DOHH2 (cell line): Measurements from ENCODE around the gene ARID1B.
A peak's percentile ranks its signal among the peaks of the same experiment; 100 is the strongest.

ENCODE experiments used
- H3F3A ChIP-seq: fragments of 200-600 bp; sonication (generic), shearing (Covaris generic); 2 replicates; pipeline ENCODE4 v1.6.0; 2016; ENCODE audit warnings: antibody characterized with exemption, mild to moderate bottlenecking; ENCODE audit not compliant: control insufficient read depth, insufficient read depth
- H3K27ac ChIP-seq: fragments of 200-600 bp; sonication (generic); 2 replicates; pipeline ENCODE4 v1.5.1; 2014; ENCODE audit warnings: low read depth, mild to moderate bottlenecking, low read length, moderate library complexity
- H3K27me3 ChIP-seq: fragments of 200-600 bp; sonication (generic); 2 replicates; pipeline ENCODE4 v1.6.1; 2014; ENCODE audit warnings: mild to moderate bottlenecking, low read length, mixed read lengths; ENCODE audit not compliant: control insufficient read depth
- H3K36me3 ChIP-seq: fragments of 200-600 bp; sonication (generic); 2 replicates; pipeline ENCODE4 v1.6.1; 2014; ENCODE audit warnings: mild to moderate bottlenecking, low read length, moderate library complexity, mixed read lengths; ENCODE audit not compliant: control insufficient read depth
- H3K4me1 ChIP-seq: fragments of 200-600 bp; sonication (generic); 2 replicates; pipeline ENCODE4 v1.6.1; 2014; ENCODE audit warnings: mild to moderate bottlenecking, low read length, mixed read lengths; ENCODE audit not compliant: control insufficient read depth
- H3K4me2 ChIP-seq: fragments of 200-600 bp; sonication (generic); 2 replicates; pipeline ENCODE4 v1.6.0; 2014; ENCODE audit warnings: mild to moderate bottlenecking, low read length, moderate library complexity
- H3K4me3 ChIP-seq: fragments of 200-600 bp; sonication (generic); 2 replicates; pipeline ENCODE4 v1.5.1; 2014; ENCODE audit warnings: mild to moderate bottlenecking, low read length, mixed read lengths
- H3K79me2 ChIP-seq: fragments of 200-600 bp; sonication (generic); 2 replicates; pipeline ENCODE4 v1.6.1; 2014; ENCODE audit warnings: mild to moderate bottlenecking, low read length, mixed read lengths; ENCODE audit not compliant: control insufficient read depth
- H3K9me2 ChIP-seq: fragments of 200-600 bp; sonication (generic); replicated peaks from 2 replicates; pipeline ENCODE4 v1.6.1; 2014; ENCODE audit warnings: mild to moderate bottlenecking, low read length, mixed read lengths; ENCODE audit not compliant: control insufficient read depth
- H3K9me3 ChIP-seq: fragments of 200-600 bp; sonication (generic); 2 replicates; pipeline ENCODE4 v1.6.1; 2014; ENCODE audit warnings: antibody characterized with exemption, low read length, mixed read lengths; ENCODE audit not compliant: control insufficient read depth, insufficient read depth
- H4K20me1 ChIP-seq: fragments of 200-600 bp; sonication (generic); 2 replicates; pipeline ENCODE4 v1.6.0; 2014; ENCODE audit warnings: low read depth, mild to moderate bottlenecking, antibody characterized with exemption, low read length, moderate library complexity; ENCODE audit not compliant: control insufficient read depth, insufficient read depth
- EZH2phosphoT487 ChIP-seq: fragments of 200-600 bp; sonication (generic); IDR thresholded peaks from 2 replicates; pipeline ENCODE4 v1.6.1; 2017; ENCODE audit warnings: borderline replicate concordance, mild to moderate bottlenecking, antibody characterized with exemption, low read length, moderate library complexity, mixed read lengths
- TF ChIP-seq, protein P1 (sequence below): fragments of 200-600 bp; sonication (generic); IDR thresholded peaks from one replicate; pipeline ENCODE4 v1.5.1; 2014; ENCODE audit warnings: antibody characterized with exemption, mild to moderate bottlenecking, low read depth, low read length; ENCODE audit not compliant: poor library complexity, severe bottlenecking

The ARID1B gene

DNA sequence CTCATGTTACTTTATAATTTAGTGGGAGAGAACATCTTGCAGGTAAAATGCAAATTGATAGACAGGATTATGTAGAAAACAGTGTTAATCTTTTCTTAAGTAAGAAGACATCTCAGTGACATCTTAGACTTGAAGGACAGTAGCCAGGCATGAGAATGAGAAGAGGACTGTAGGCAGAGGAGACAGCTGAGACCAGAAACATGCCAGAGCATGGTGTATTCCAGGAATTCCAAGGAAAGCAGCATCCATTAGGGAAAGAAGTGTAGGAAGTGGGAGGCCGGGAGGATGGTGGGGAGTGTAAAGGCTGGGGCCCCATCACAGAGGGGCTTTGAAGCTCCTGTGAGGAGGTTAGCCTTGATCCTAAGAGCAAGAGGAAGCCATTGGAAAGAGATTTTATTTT, 225.6 kb downstream of the ARID1B start:
- TF ChIP-seq, protein P1, sequence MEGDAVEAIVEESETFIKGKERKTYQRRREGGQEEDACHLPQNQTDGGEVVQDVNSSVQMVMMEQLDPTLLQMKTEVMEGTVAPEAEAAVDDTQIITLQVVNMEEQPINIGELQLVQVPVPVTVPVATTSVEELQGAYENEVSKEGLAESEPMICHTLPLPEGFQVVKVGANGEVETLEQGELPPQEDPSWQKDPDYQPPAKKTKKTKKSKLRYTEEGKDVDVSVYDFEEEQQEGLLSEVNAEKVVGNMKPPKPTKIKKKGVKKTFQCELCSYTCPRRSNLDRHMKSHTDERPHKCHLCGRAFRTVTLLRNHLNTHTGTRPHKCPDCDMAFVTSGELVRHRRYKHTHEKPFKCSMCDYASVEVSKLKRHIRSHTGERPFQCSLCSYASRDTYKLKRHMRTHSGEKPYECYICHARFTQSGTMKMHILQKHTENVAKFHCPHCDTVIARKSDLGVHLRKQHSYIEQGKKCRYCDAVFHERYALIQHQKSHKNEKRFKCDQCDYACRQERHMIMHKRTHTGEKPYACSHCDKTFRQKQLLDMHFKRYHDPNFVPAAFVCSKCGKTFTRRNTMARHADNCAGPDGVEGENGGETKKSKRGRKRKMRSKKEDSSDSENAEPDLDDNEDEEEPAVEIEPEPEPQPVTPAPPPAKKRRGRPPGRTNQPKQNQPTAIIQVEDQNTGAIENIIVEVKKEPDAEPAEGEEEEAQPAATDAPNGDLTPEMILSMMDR: no peak
- TF ChIP-seq EZH2phosphoT487: no peak
- Histone ChIP-seq H3K4me3 (no peak overlapping the region), H3F3A (no peaks in the 10 kb centered on the region), H3K4me1 (peaks cover 28% of the 10 kb centered on the region), H3K9me3 (no peaks in the 10 kb centered on the region), H3K36me3 (peaks cover 4% of the 10 kb centered on the region), H3K79me2 (peaks cover 96% of the 10 kb centered on the region), H4K20me1 (peaks cover 28% of the 10 kb centered on the region), H3K9me2 (no peaks in the 10 kb centered on the region), H3K27ac (no peak overlapping the region), H3K4me2 (peak overlapping the region; percentile 11; the same call in 1 of the 2 replicates), H3K27me3 (no peaks in the 10 kb centered on the region)

- no peaks in the 10 kb centered on the region for H3K9me3 ChIP-seq
- H3K27ac ChIP-seq: no peak overlapping the region
- peaks cover 100% of the 10 kb centered on the region for H3K79me2 ChIP-seq
- H3K4me2 ChIP-seq: no peak overlapping the region
- no peaks in the 10 kb centered on the region for H3K9me2 ChIP-seq
- H4K20me1 ChIP-seq: peaks cover 19% of the 10 kb centered on the region
- H3F3A ChIP-seq: no peaks in the 10 kb centered on the region
- peaks cover 4% of the 10 kb centered on the region for H3K36me3 ChIP-seq
- no peaks in the 10 kb centered on the region for H3K27me3 ChIP-seq
- peaks cover 24% of the 10 kb centered on the region for H3K4me1 ChIP-seq
- H3K4me3 ChIP-seq: no peak overlapping the region
- TF ChIP-seq EZH2phosphoT487: no peak
- TF ChIP-seq, protein P1: no peak
Observed at GRCh38 chr6:157005940-157006339, 228.8 kb downstream of the ARID1B start.

GRCh38 chr6:157008568-157008967, 231.4 kb downstream of the ARID1B start:
- no peak overlapping the region for H3K27ac ChIP-seq
- H3K9me3 ChIP-seq: no peaks in the 10 kb centered on the region
- H3K4me2 ChIP-seq: no peak overlapping the region
- H4K20me1 ChIP-seq: peaks cover 8% of the 10 kb centered on the region
- peaks cover 4% of the 10 kb centered on the region; the same call in 1 of the 2 replicates for H3K4me1 ChIP-seq
- H3F3A ChIP-seq: no peaks in the 10 kb centered on the region
- H3K4me3 ChIP-seq: no peak overlapping the region
- no peaks in the 10 kb centered on the region for H3K36me3 ChIP-seq
- peaks cover 99% of the 10 kb centered on the region for H3K79me2 ChIP-seq
- no peak for TF ChIP-seq EZH2phosphoT487
- TF ChIP-seq, protein P1: no peak
- H3K9me2 ChIP-seq: no peaks in the 10 kb centered on the region
- H3K27me3 ChIP-seq: no peaks in the 10 kb centered on the region
